ENCODE measurements around the gene MRPL39. TPM values are rescaled to one million over a fixed set of nuclear protein-coding genes. Genes with fewer than 3 reads are reported as not detected.

Gene MRPL39
- total and polyA plus RNA-seq, 2 of the 4 experiments (the other 2 are of a cell fraction): 15.2 to 20.6 TPM

- H3K23ac ChIP-seq (ENCODE audit: low read depth, low read length): peak overlapping the region; percentile 51; the same call in 1 of the 2 replicates
- H3K4ac ChIP-seq (ENCODE audit: low read depth, low read length): no peak overlapping the region
- BruUV-seq (replicated peaks): no TSS peak
- H3K27me3 ChIP-seq (ENCODE audit: control insufficient read depth, insufficient read depth, low read length): no peaks in the 10 kb centered on the region
- H3K27ac ChIP-seq (ENCODE audit: insufficient read depth, low read length): no peak overlapping the region
- H2AK9ac ChIP-seq (replicated peaks; ENCODE audit: low read depth, low read length, poor library complexity): no peak overlapping the region
- peaks cover 3% of the 10 kb centered on the region; the same call in 1 of the 2 replicates for H4K20me1 ChIP-seq (ENCODE audit: insufficient read depth, low read length)
- no peak overlapping the region for H2BK5ac ChIP-seq (ENCODE audit: low read depth, low read length, poor library complexity, severe bottlenecking)
- H3K56ac ChIP-seq (ENCODE audit: extremely low read depth, insufficient read depth, low read length): no peak overlapping the region
- CTCF ChIA-PET: no interaction called here
- no peak overlapping the region for H2BK20ac ChIP-seq (ENCODE audit: low read depth, low read length)
- no peak overlapping the region for H3K4me3 ChIP-seq (ENCODE audit: insufficient read depth, low read depth, low read length)
- H3K4me1 ChIP-seq (ENCODE audit: control insufficient read depth, insufficient read depth, low read length): peaks cover 11% of the 10 kb centered on the region
- H2AK5ac ChIP-seq (ENCODE audit: low read depth, low read length): no peak overlapping the region
- H2AFZ ChIP-seq (replicated peaks; ENCODE audit: low read length, poor library complexity): no peak overlapping the region
- in situ Hi-C loops (cut with MboI; ENCODE audit: low sequenced_read_pairs) (loop anchor here (10.0 kb wide), 1 partner anchor 140 kb away; no protein-coding TSS in a partner anchor), dilution Hi-C loops (cut with HindIII; ENCODE audit: low sequenced_read_pairs, unreplicated experiment) (no loop called here), intact Hi-C loops (cut with micrococcal nuclease) (no loop called here)
- 0 out of 2 replicates have a peak overlapping the region, but pooled peaks have one; percentile 2 for H2BK120ac ChIP-seq (ENCODE audit: low read depth, low read length)
- POLR2A ChIA-PET (ENCODE audit: unreplicated experiment): interaction anchor here (0.7 kb wide), 1 partner anchor 20 kb away, joined by 3 read pairs; no protein-coding TSS in a partner anchor
- H3K36me3 ChIP-seq (ENCODE audit: control insufficient read depth, insufficient read depth, low read length): peaks cover 4% of the 10 kb centered on the region; the same call in 1 of the 2 replicates
- H3K9me3 ChIP-seq (ENCODE audit: control insufficient read depth, insufficient read depth, low read length): no peaks in the 10 kb centered on the region
- H3K18ac ChIP-seq (ENCODE audit: low read depth, low read length): no peak overlapping the region
- no peak for DNase-seq
- ATAC-seq (ENCODE audit: low read depth): no peak
- H3K14ac ChIP-seq (replicated peaks; ENCODE audit: low read depth, low read length): no peak overlapping the region
- peaks cover 20% of the 10 kb centered on the region for H3K9me1 ChIP-seq (ENCODE audit: insufficient read depth, low read length)
- no peak overlapping the region for H4K8ac ChIP-seq (ENCODE audit: low read depth in 2 of 2, low read length in 2 of 2)
- peaks cover 17 to 57% of the 10 kb centered on the region in 2 experiments for H3K79me1 ChIP-seq (ENCODE audit: low read depth in 1 of 2, low read length in 2 of 2)
- no peak overlapping the region for H3K4me2 ChIP-seq (ENCODE audit: low read depth, low read length)
- WGBS, 2 experiments (ENCODE audit: extremely low coverage in 2 of 2, insufficient read length in 1 of 2): no CpG with 5 or more reads among the region's 3 CpGs
- TF ChIP-seq CTCF (conservative IDR thresholded peaks at IDR 0.05; ENCODE audit: low read depth, low read length): no peak
- H4K5ac ChIP-seq (ENCODE audit: low read depth, low read length): no peak overlapping the region
- H2BK15ac ChIP-seq (ENCODE audit: low read depth, low read length): no peak overlapping the region
- no peak overlapping the region for H4K91ac ChIP-seq (ENCODE audit: insufficient read depth, low read depth, low read length)
- no peak overlapping the region for H3K9ac ChIP-seq (ENCODE audit: low read depth, low read length)
Measured at GRCh38 chr21:25564349-25564948, 42.8 kb downstream of the MRPL39 start.
